HL-60/S4 (cell line): ENCODE results near the gene DOK4.

Source experiments
- in situ Hi-C: fragments of 300-500 bp; cut with MboI; formaldehyde crosslinking; loops from 2 replicates; pipeline ENCODE4 v1.14.3; 2022; ENCODE audit warnings: low sequenced_read_pairs

The DOK4 gene

GRCh38 chr16:57519796-57520360 is 33.6 kb upstream of the DOK4 start:
- in situ Hi-C loops = loop anchor here (10.0 kb wide), 1 partner anchor 215 kb away; no protein-coding TSS in a partner anchor

GRCh38 chr16:57518922-57519321 is 32.6 kb upstream of the DOK4 start:
- in situ Hi-C loops = loop anchor here (10.0 kb wide), 1 partner anchor 214 kb away; no protein-coding TSS in a partner anchor

- in situ Hi-C loops = loop anchor here (10.0 kb wide), 1 partner anchor 214 kb away; no protein-coding TSS in a partner anchor
Observed at GRCh38 chr16:57518520-57518919, 32.2 kb upstream of the DOK4 start.

- in situ Hi-C loops = loop anchor here (10.0 kb wide), 1 partner anchor 213 kb away; no protein-coding TSS in a partner anchor
Observed at GRCh38 chr16:57517397-57518367, 31.4 kb upstream of the DOK4 start.

- in situ Hi-C loops = loop anchor here (10.0 kb wide), 1 partner anchor 212 kb away; no protein-coding TSS in a partner anchor
Observed at GRCh38 chr16:57516773-57517172, 30.5 kb upstream of the DOK4 start.

GRCh38 chr16:57516176-57516725 is 30.0 kb upstream of the DOK4 start:
- in situ Hi-C loops = loop anchor here (10.0 kb wide), 1 partner anchor 211 kb away; no protein-coding TSS in a partner anchor

GRCh38 chr16:57514791-57515600 is 28.7 kb upstream of the DOK4 start:
- in situ Hi-C loops = loop anchor here (10.0 kb wide), 1 partner anchor 210 kb away; no protein-coding TSS in a partner anchor

- in situ Hi-C loops = loop anchor here (10.0 kb wide), 1 partner anchor 210 kb away; no protein-coding TSS in a partner anchor
Observed at GRCh38 chr16:57514371-57514770, 28.1 kb upstream of the DOK4 start.

- in situ Hi-C loops = loop anchor here (10.0 kb wide), 1 partner anchor 209 kb away; no protein-coding TSS in a partner anchor
Observed at GRCh38 chr16:57513371-57514102, 27.2 kb upstream of the DOK4 start.

GRCh38 chr16:57512296-57513001 is 26.2 kb upstream of the DOK4 start:
- in situ Hi-C loops = loop anchor here (10.0 kb wide), 1 partner anchor 208 kb away; no protein-coding TSS in a partner anchor

GRCh38 chr16:57510016-57510871 is 24.0 kb upstream of the DOK4 start:
- in situ Hi-C loops = loop anchor here (10.0 kb wide), 1 partner anchor 205 kb away; no protein-coding TSS in a partner anchor

GRCh38 chr16:57509231-57509923 is 23.1 kb upstream of the DOK4 start:
- in situ Hi-C loops = no loop called here

- in situ Hi-C loops = no loop called here
Observed at GRCh38 chr16:57508035-57508425, 21.7 kb upstream of the DOK4 start.

- in situ Hi-C loops = no loop called here
Observed at GRCh38 chr16:57507136-57508034, 21.1 kb upstream of the DOK4 start.

- in situ Hi-C loops = no loop called here
Observed at GRCh38 chr16:57505169-57505568, 18.9 kb upstream of the DOK4 start.

GRCh38 chr16:57504491-57504890 is 18.2 kb upstream of the DOK4 start:
- in situ Hi-C loops = no loop called here
